GM12864 (cell line): ENCODE measurements around the gene ZNF136.

Experiments used
- DNase-seq: peaks from one replicate; pipeline ENCODE4 v3.0.0-alpha.2; 2011; ENCODE audit warnings: low read depth
- H3K4me3 ChIP-seq: 2 replicates; pipeline ENCODE4 v1.5.1; 2011; ENCODE audit warnings: mild to moderate bottlenecking, low read depth, low read length, control low read depth
- TF ChIP-seq, protein P1 (sequence below): IDR thresholded peaks from 2 replicates; pipeline ENCODE4 v1.5.1; 2011; ENCODE audit warnings: low read depth, mild to moderate bottlenecking, moderate library complexity, low read length, control low read depth, inconsistent platforms; ENCODE audit errors: missing control alignments

The ZNF136 gene

DNA sequence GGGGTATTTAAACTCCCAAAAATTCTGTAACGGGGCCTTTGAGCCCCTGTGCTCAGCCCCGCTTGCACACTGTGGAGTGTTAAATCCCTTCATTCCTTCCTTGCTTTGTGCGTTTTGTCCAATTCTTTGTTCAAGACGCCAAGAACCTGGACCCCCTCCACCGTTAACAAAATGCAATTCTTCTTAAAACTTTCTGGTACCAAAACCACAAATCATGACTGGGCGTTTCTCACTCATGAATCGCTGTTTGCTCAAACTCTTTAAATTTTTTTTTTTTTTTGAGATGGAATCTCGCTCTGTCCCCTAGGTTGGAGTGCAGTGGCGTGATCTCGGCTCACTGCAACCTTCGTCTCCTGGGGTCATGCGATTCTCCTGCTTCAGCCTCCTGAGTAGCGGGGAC is 23.6 kb upstream of the ZNF136 start:
- TF ChIP-seq, protein P1, sequence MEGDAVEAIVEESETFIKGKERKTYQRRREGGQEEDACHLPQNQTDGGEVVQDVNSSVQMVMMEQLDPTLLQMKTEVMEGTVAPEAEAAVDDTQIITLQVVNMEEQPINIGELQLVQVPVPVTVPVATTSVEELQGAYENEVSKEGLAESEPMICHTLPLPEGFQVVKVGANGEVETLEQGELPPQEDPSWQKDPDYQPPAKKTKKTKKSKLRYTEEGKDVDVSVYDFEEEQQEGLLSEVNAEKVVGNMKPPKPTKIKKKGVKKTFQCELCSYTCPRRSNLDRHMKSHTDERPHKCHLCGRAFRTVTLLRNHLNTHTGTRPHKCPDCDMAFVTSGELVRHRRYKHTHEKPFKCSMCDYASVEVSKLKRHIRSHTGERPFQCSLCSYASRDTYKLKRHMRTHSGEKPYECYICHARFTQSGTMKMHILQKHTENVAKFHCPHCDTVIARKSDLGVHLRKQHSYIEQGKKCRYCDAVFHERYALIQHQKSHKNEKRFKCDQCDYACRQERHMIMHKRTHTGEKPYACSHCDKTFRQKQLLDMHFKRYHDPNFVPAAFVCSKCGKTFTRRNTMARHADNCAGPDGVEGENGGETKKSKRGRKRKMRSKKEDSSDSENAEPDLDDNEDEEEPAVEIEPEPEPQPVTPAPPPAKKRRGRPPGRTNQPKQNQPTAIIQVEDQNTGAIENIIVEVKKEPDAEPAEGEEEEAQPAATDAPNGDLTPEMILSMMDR = no peak
- H3K4me3 ChIP-seq = peak overlapping the region; percentile 99
- no peak for DNase-seq

DNA sequence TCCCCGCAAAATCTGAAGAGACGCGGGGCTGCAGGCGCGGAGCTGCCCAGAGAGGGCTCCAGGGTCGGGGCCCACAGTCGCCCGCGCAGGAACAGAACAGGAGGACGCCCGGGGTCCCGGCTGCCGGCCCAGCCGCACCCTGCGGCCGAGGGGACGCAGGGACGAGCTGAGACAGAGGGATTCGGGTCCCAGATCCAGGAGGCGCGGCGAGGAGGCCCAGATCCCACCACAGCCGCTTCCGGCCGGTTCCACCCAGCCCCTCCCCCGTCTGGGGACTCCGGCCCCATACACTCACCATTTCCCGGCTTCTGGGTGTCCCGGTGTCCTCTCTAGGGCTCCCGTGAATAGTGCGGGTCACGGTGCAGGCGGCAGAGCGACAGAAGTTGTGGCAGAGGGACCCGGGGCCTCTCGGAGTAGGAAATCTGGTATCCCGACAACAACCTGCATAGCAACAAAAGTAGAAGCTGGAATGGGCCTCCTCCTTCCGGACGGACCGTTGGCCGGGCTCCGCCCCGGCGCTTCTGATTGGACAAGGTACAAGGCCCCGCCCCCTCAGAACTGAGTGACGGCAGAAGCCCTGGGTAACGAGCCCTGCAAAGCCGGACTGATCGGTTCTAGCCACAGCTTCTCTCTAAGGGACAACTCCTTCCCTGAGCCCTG is 22.9 kb upstream of the ZNF136 start, which contains the start of gene ZNF20:
Gene ZNF20 (minus strand): TSS at position 466 of the 660 bp plus-strand sequence. CDS start 168 bp downstream, at position 298.
- TF ChIP-seq, protein P1 = no peak

DNA sequence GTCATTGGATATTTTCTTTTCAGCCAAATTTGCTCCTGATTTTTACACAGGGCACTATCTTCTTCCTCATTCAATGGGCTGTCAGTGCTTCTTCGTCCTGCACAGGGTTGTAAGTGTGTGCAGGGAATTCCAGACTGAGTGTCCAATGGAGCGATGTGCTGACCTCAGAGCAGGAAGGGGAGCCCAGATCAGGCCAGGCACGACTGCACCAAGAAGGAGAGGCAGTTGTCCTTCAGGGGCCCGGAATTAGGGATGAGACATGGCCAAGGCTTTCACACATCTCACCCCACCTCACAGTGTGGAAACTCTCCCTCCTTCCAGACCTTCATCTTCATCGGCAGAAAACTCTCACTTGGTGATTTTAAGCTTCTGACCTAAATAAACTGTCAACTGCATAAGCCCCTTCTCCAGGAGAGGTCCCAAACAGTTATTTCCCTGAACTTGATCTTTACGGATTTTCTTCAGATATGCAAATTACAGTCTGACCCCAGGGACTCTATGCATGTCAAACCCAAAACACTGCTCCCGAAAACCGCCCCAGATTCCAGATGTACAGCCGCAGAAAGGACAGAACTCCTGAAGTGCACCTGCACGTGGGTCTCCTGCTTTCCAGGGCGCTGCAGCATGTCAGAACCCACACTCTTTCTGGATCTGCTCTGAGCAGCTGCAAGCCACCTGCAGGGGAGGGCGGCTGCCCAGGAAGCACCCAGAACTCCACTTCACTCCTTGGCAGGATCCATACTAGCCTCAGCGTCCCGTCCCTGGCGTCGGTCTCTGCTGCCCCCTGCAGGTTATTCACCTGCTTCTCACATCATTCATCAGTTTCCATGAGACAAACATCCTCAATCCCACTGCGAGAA is 22.1 kb upstream of the ZNF136 start:
- DNase-seq = peak; percentile 71
- TF ChIP-seq, protein P1 = peak; percentile 91
- H3K4me3 ChIP-seq = peak overlapping the region; percentile 99

More for the DNA sequence above, 22.9 kb upstream of the ZNF136 start, which contains the start of gene ZNF20:
- DNase-seq = peak; percentile 83
- H3K4me3 ChIP-seq = peak within 1 kb of the TSS; percentile 99

DNA sequence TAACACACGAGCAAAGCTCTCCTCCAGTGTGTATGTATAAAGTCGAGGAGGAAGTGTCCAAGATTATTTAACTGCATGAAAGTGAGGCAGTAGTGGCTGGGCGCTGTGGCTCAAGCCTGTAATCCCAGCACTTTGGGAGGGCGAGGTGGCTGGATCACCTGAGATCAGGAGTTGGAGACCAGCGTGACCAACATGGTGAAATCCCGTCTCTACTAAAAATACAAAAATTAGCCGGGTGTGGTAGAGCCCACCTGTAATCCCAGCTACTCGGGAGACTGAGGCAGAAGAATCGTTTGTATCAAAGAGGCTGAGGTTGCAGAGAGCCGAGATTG is 21.5 kb upstream of the ZNF136 start:
- no peak overlapping the region for H3K4me3 ChIP-seq
- TF ChIP-seq, protein P1 = no peak
- DNase-seq = no peak

DNA sequence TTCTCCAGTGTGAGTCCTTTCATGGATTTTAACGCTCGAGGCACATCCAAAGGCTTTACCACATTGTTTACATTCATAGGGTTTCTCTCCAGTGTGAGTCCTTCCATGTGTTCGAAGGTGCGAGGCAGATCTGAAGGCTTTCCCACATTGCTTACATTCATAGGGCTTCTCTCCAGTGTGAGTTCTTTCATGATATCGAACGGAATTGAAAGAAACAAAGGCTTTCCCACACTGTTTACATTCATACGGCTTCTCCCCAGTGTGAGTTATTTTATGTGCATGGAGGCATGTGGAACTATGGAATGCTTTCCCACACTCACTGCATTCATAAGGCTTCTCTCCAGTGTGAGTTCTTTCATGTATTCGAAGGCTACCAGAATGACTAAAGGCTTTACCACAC is 17.5 kb upstream of the ZNF136 start:
- no peak overlapping the region for H3K4me3 ChIP-seq
- DNase-seq = no peak
- TF ChIP-seq, protein P1 = no peak

DNA sequence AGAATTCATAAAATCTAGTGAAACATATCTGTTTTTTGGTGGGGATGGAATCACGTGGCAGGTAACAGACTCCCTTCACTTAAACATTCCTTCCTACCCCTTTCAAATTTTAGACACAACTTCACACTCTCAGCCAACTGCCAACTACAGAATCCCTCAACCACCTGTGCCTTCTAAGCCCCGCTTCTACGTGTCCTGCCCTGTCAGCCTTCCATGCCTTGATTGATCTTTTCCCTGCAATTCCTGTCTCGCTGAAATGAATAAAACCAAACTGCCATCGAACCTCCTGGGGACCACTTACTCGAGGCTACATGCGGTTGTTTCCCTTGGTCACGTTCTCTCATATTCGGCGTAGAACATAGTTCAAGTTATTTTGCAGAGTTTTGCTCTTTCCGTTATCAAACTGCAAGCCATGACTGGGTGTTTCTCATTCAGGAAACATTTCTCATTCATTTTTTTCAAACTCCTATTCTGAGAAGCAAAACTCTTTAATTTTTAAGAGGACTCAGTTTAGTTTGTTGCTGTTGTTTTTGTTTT is 7.5 kb upstream of the ZNF136 start:
- DNase-seq = no peak
- peak overlapping the region; percentile 79 for H3K4me3 ChIP-seq
- TF ChIP-seq, protein P1 = no peak
